NCI-H774 (cell line): ENCODE data around the gene R3HDM4.

Source experiments
- DNase-seq: peaks from one replicate; lab custom pipeline; 2025; lab: John Stamatoyannopoulos, UW

R3HDM4 gene

DNA sequence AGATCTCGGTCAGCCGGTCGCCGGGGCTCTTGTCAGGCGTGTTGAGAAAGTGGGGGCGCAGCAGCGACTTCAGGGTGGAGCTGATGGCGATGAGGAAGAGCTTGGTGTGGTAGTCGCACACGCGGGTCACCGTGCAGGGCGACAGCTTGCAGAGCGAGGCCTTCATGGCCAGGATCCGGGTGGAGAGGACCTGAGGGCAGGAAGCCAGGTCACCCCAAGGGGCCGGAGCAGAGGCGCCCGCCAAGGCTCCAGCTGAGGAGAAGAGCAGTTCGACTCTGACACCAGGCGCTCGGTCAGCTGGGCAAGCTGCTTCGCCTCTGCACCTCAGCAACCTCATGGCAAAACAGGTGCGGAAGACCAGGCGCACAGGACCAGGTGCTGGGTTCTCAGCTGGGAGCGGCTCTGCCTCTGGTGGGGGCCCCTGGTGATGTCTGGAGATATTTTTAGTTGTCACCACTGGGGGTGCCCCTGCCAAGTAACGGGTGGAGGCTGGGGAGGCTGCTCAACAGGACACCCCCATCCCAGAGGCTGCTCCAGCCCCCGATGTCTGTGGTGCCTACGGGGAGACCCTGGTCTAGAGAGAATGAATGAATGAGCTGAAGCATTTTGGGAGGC, 37.6 kb downstream of the R3HDM4 start:
- DNase-seq = no peak

DNA sequence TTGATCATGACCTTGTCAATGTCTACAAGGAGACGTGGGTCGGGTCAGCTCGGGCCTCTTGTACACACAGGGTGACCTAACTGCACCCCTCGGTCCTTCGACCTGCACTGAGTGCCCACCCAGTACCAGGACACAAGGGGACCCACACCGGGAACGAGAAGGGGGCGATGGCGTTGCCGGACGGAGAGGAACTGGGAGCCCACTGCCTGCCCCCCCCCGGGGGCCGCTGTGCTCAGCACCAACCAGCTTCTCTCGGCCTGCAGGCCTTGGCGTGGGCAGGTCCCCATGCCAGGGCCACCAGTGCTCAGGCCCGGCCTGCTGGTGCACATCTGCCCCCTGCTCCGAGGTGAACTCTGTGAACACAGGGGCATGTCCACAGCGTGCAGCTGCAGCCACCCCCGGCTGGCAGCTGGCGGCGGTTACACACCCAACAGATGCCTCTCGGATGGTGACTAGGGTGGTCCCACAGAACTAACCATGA, 39.4 kb downstream of the R3HDM4 start:
- DNase-seq = no peak

DNA sequence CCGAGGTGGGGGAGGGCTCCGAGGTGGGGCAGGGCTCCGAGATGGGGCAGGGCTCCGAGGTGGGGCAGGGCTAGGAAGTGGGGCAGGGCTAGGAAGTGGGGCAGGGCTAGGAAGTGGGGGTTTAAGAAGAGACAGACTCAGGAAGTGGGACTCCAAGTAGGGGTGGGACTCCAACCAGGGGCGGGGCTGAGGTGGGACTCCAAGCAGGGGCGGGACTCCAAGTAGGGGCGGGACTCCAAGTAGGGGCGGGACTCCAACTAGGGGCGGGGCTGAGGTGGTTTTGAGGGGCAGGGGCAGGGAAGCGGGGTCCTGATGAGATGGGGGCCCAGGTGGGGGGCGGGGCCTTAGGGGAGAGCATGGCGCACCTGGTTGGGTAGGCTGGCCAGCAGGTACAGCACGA, 39.9 kb downstream of the R3HDM4 start:
- no peak for DNase-seq

DNA sequence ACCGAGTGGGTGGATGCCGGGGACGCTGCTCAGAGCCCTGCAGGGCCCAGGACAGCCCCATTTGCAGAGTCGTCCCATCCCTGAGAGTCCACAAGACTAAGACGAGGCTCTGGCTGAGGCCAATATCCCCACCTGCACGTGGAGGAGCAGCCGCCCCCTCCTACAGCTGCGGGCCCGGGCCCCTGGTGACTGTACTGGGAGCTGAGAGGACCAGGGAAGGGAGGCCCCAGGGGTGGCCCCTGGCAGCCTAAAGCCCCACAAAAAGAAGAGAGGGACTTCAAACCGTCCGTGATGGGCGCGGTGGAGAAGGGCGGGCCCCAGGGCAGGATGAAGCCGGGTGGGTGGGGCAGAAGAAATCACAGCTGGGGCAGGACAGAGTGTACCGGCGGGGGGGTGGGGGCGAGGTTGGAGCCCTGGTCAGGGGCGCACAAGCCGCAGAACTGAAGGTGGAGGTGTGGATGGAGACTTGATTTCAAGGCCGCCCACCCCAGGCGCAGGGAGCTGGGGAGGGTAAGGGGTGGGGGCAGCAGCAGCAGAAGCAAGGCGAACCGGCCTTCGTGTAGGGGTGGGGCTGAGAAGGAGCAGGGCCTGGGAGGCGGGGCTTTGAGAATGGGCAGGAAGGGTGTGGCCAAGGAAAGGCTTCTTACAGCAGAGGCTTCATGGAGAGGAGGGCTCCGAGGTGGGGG, 40.6 kb downstream of the R3HDM4 start:
- no peak for DNase-seq

DNA sequence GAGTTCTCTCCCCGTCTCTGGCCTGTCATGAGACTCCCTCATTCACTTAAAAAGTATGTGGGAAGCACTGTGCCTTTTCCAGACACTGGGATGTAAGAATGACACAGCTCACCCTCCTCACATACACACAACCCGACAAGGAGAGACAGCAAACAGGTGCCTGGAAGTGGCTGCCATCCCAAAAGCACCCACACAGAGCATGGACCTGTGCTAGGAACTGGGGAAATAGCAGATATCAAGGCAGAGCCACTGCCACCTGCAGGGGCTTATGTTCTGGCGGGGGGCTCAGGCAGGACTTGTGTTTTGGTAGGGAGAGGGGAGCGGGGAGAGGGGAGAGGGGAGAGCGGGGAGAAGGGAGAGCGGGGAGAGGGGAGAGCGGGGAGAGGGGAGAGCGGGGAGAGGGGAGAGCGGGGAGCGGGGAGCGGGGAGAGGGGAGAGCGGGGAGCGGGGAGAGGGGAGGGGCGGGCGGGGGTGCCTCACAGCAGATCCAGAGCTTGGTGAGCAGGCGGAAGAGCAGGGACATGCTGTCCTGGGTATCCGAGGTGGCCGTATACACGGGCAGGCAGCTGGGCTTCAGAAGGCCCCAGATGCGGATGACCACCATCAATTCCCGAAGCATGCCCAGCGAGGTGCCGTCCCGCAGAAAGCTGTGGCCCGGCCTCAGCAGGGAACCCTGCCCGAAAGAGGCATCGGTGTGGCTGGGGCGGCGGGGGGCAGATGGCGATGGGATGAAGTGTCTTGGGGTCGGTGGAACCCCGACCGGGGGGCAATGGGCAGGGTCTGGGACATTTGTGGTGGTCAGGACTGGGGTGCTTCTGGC, 41.4 kb downstream of the R3HDM4 start:
- DNase-seq = no peak

DNA sequence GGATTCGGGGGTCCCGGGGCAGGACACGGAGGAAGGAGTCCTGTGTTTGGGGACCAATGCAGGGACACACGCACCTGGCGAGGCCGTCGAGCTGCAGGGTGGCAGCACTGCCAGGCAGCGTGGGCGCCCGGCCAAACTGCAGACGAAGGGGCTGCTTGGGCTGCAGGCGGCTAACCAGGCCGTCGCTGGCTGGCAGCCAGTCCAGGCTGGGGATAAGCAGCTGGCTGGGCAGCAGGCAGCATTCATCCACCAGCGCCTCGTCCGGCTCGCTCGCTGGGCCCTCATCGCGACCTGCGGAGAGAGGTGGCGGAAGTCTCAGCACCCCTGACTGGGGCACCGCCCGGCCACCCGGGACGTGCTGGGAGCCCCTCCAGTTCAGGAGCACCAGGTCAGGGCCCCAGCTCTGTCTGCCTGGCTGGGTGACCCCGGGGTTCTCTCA, 42.0 kb downstream of the R3HDM4 start:
- peak; percentile 74 for DNase-seq

DNA sequence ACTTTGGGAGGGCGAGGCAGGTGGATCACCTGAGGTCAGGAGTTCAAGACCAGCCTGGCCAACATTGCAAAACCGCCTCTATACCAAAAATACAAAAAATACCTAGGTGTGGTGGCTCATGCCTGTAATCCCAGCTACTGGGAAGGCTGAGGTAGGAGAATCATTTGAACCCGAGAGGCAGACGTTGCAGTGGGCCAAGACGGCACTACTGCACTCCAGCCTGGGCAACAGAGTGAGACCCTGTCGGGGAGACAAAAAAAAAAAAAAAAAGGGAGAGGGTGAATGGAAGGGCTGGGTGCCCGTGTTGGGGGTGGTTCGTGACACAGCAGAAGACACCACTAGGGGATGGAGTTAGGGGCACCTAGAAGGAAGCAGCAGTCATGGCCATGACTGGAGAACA, 42.7 kb downstream of the R3HDM4 start:
- no peak for DNase-seq

DNA sequence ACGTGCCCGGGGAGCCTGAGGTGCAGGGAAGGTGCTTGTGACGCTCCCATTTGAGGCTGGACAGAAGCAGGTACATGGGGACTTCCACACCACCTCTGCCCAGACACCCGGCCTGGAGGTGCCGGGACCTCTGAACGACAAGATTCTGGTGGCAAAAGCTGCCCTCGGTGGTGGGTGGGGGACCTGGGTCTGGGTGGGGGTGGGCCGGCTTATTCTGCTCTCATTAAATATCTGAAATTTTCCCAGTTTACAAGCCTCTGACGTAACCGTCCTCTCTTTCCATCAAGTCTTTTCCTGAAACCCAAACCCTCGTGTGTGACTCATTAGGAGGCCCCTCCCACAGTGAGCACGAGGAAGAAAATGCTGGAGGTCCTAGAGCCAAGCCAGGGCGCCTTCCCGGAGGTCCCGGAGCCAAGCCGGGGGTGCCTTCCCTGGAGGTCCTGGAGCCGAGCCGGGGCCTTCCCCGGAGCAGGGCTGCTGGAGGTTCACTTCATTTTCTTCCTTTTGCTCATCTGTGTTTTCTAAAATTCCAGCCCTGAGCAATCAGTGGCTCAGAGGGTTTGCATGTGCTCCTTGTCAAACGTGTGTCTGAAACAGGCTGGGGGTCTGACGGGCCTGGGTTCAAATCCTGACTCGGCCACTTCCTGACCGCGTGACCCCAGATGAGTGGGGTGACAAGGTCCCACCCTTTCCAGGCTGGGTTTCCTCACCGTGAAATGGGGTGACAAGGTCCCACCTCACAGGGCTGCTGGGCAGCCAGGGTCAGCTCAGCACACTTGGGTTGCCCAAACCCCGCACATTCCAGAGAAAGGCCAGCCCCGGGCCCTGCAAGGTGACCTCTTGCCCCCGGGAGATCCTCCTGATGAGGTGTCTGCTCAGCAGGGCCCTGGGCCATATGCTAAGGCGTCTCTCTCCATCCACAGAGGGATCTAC, 43.5 kb downstream of the R3HDM4 start:
- no peak for DNase-seq

DNA sequence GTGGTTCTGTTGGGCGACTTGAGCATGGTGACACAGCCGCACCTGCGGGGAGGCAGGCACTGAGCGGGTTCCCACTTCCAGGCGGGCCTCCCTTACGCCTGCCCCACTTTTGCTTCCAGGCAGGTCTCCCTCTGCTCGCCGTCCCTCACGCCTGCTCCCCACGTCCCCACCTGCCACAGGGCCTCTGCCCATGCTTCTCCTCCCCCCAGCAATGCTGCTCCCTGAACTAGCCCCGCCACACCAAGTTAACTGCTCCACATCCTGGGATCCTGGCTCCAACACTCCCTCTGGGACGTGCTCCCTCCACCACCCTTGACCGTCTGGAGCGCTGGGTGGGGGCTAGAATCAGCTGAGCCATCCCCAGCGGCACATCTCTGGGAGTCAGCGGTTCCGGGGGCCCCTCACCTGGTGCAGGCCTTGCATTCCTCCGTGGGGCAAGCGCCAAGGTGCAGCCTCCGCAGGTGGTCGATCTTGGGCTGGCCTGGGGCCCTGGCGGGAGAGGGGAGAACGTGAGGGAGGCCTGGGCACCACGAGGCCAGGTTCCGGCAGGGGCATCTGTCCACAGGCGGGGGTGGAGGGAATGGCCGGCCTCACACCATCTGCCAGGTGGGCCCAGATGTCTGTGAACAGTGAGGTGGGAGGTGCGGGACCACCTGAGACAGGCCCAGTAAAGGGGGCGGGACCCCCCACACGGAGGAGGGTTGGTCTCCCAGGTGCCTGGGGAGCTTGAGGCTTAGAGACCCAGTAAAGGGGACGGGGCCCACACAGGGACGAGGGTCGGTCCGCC, 44.4 kb downstream of the R3HDM4 start:
- no peak for DNase-seq

DNA sequence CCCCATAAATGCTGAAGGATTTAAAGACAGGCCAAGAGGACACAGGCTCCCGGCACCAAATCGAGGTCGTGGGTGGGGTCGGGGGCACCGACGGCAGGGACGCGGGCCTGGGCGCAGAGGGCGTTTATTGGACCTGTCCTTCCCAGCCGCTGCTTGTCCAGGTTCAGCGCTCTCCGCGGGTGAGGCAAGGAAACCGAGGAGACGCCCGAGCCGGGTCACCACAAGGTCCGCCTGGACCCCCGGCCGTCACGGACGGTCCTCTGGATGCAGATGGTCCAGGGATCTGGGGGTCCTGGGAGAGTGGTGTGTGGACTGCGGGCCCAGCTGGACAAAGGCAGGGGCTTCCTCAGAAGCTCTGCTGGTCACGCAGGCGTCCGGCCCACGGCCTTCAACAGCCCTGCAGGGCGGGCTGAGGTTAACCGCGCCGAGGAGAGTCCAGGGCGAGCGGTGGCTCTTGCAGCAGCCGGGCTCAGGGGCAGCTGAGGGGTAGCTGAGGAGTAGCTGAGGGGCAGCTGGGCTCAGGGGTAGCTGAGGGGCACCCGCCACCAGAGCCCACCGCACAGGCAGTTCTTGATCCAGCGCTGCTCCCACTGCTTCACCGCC, 45.1 kb downstream of the R3HDM4 start:
- DNase-seq = no peak

DNA sequence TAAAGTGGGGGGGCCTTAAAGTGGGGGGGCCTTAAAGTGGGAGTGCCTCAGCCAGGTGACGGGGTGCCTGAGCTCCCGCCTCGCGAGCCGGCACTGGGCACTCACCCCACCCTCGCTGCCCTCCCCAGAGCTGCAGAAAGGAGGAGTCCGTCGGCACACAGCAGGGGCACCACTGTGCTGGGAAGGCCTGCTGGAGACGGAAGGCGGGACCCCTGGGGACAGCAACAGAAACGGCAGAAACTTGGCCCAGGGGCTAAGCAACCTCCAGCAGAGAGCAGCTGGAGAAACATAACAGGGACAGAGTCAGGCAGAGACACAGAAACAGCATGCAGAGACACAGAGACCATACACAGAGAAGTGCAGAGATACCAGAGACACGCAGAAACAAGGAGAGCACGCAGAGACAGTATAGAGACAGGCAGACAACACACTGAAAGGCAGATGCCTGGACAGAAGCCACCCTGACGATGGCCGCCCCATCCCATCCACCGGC, 45.7 kb downstream of the R3HDM4 start:
- no peak for DNase-seq

DNA sequence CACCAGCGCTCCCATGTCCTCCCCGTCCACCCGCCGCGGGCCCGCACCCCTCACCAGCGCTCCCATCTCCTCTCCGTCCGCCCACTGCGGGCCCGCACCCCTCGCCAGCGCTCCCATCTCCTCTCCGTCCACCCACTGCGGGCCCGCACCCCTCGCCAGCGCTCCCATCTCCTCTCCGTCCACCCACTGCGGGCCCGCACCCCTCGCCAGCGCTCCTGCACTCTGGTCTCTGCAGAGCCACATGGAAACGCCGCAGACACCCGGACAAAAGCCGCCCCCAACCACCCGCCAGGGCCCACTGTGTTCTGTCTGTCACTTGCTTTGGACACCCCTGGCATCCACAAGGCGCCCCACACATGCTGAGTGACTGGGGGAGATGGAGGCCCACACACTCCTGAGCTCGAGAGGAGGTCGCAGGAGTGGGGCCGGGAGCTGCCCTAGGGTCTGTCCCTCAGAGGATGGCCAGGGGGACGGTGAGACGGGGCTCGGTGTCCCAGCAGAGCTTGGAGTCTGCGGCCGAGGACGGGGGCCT, 46.2 kb downstream of the R3HDM4 start:
- no peak for DNase-seq

DNA sequence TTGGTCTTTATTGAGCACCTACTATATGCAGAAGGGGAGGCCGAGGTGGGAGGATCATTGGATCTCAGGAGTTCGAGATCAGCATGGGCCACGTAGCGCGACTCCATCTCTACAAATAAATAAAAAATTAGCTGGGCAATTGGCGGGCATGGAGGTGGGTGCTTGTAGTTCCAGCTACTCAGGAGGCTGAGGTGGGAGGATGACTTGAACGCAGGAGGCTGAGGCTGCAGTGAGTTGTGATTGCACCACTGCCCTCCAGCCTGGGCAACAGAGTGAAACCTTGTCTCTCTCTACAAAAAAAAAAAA, 49.8 kb downstream of the R3HDM4 start:
- no peak for DNase-seq

DNA sequence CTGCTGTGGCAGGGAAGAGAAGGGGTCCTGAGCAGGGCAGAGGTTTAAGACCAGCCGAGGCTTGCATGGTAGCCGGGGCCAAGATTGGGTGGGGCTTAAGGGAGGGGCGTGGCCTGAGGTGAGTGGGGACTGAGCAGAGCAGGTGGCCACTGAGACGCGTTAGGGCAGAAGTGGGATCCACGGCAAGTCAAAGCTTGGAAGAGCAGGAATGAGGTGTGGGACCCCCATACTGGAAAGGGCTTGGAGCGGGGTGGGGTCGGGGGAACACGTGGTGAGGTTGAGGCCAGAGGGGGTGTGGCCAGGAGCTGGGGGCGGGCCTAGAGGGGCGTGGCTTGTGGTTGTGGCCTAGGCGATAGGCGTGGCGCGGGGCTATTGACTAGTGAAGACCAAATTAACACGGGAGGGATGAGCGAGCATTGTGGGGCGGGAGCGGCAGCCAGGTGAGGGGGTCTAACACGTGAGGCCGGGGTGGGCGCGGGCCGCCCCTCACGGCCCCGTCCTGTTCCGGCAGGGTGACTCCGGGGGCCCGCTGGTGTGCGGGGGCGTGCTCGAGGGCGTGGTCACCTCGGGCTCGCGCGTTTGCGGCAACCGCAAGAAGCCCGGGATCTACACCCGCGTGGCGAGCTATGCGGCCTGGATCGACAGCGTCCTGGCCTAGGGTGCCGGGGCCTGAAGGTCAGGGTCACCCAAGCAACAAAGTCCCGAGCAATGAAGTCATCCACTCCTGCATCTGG, 50.3 kb downstream of the R3HDM4 start:
- DNase-seq = no peak

DNA sequence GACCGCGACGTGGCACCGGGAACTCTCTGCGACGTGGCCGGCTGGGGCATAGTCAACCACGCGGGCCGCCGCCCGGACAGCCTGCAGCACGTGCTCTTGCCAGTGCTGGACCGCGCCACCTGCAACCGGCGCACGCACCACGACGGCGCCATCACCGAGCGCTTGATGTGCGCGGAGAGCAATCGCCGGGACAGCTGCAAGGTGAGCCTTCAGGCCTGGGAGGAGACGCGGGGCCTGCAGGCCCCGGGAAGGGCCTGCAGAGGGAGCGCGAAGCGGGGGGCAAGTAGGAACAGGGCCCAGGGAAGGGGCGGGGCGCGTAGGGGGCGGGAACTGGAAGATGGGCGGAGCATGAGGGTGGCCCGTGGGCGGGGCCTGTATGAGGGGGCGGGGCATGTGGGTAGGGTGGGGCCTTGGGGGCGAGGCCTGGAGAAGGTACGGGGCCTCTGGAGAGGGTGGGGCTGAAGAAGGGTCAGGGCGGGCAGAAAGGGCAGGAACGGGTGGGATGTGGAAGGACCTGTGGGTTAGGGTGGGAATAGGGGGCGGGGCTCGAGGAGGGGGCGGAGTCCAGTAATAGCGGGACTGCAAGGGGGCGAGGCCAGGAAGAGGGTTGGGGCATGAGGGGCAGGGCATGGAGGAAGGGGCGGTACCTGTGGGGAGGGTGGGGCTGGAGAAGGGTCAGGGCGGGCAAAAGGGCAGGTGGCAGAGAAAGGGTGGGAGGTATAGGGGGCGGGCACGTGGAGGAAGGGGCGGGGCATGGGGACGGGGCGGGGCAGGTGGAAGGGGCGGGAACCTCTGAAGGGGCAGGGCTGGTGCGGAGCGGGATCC, 51.1 kb downstream of the R3HDM4 start:
- DNase-seq = peak; percentile 64

DNA sequence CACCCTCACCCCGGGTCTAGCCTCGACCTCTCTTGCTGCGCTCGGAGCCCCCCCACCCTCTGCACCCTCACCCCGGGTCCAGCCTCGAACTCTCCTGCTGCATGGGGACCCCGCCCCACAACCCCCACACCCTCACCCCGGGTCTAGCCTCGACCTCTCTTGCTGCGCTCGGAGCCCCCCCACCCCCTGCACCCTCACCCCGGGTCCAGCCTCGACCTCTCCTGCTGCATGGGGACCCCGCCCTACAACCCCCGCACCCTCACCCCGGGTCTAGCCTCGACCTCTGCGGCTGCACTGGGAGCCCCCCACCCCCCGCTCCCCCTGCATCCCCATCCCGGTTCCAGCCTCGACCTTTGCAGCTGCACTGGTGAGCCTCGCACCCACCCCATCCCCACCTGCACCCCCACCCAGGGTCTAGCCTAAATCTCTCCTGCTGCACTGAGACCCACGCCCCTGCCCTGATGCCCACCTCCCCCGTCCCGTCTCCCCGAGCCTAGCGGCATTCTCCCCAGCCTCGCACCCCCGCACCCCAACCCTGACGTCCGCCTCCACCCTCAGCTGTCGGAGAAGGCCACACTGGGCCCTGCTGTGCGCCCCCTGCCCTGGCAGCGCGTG, 51.8 kb downstream of the R3HDM4 start:
- DNase-seq = no peak

DNA sequence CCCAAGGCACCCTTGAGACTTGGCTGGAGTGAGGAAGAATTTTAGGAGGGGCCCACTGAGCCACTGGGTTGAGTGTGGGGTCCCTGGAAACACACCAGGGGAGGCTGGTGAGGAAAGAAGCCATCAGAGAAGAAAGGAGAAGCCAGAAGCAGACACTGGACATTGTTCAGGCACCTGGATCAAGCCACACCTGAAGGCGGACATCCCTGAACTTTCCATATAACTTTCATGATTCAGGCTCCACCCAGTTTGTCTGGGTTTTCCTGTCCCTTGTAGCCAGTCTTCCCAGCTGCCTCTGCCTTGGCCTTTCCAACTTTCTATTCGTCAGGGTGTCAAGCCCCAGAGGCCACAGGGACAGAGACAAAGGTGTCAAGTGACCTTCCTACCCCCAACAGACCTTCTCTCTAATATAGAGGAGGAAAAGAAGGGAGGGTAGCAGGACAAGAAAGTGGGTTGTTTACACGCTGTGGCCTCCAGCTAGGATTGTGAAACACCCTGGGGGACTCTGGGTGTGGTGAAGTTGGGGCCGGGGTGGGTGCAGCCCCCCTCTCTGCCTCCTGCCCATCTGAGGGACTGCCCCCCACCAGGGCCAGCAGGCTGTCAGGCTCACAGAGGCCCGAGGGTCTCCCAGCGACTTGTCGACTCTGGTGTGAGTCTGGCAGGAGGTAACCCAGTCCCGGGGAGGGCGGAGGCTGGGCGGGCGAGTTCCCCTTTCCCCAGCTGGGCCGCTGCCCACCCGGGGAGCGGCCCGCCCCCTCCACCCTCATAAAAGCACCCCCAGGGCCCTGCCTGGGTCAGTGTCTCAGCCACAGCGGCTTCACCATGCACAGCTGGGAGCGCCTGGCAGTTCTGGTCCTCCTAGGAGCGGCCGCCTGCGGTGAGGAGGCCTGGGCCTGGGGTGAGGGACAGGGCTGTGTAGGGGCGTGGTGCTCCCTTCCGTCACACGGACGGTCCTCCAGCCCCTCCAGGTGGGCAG, 53.9 kb downstream of the R3HDM4 start, which contains the start of gene CFD:
CFD (plus strand) TSS at position 797 of the 976 bp plus-strand sequence; CDS start at position 823, 26 bp downstream.
- no peak for DNase-seq
